HCT116 (cell line): ENCODE results near the gene MYRF. TPM values are rescaled to one million over a fixed set of nuclear protein-coding genes. Genes with fewer than 3 reads are reported as not detected.

Experiments used
- ATAC-seq: fragments of 200-7000 bp; cut with Tn5 transposase; 2 replicates; pipeline ENCODE4 v1.9.1; 2020; ENCODE audit warnings: mild to moderate bottlenecking, moderate library complexity
- BruUV-seq: library from RNA; stranded (reverse); fragments of 400-500 nt; replicated peaks from 2 replicates; lab custom pipeline; 2021; lab: Mats Ljungman, UMichigan
- CTCF ChIA-PET: fragments of 300-600 bp; sonication (Branson Sonifier 250); formaldehyde crosslinking; loops from one replicate; lab custom pipeline; 2021; ENCODE audit warnings: antibody characterized with exemption; lab: Charles Lee
- POLR2A ChIA-PET: fragments of 300-600, 350-600 bp; sonication (Branson Sonifier 250); formaldehyde crosslinking; loops from one replicate; lab custom pipeline; 2021; ENCODE audit warnings: antibody characterized with exemption; lab: Charles Lee
- RAD21 ChIA-PET, 2 experiments: fragments of 300-600 bp; sonication (Branson Sonifier 250); formaldehyde crosslinking; loops; one replicate each; lab custom pipeline; 2023; ENCODE audit warnings: low total read pairs in 2 of 2; ENCODE audit not compliant: uncharacterized antibody in 2 of 2, unreplicated experiment in 2 of 2, low non-redundant PET in 1 of 2; lab: Charles Lee
- DNase-seq: peaks from one replicate; pipeline ENCODE4 v3.0.0-alpha.2; 2010; ENCODE audit warnings: low read depth, low spot score
- H2AFZ ChIP-seq: fragments of 200-600 bp; shearing (Covaris generic), sonication (generic); 2 replicates; pipeline ENCODE4 v1.6.1; 2017; ENCODE audit warnings: low read depth, mixed run types, mixed read lengths, antibody characterized with exemption, low read length; ENCODE audit not compliant: poor library complexity, severe bottlenecking
- H3K27ac ChIP-seq: 2 replicates; pipeline ENCODE4 v1.5.1; 2012; ENCODE audit warnings: low read depth, low read length
- H3K27me3 ChIP-seq: fragments of 200-600 bp; sonication (generic); 2 replicates; pipeline ENCODE4 v1.6.1; 2016; ENCODE audit warnings: mixed run types, low read length, mixed read lengths; ENCODE audit not compliant: insufficient read depth
- H3K36me3 ChIP-seq, 2 experiments: fragments of 200-500 bp in 1 of 2; fragments of 200-600 bp in 1 of 2; sonication (Bioruptor generic) in 1 of 2; sonication (generic) in 1 of 2; 2 replicates each; pipeline versions ENCODE4 v1.5.1 to v1.6.1; 2014 to 2016; ENCODE audit warnings: low read length in 2 of 2, inconsistent platforms in 1 of 2, mixed read lengths in 1 of 2, mixed run types in 1 of 2; ENCODE audit not compliant: insufficient read depth in 2 of 2, control insufficient read depth in 1 of 2
- H3K4me1 ChIP-seq, 2 experiments: fragments of 200-600 bp in 1 of 2; sonication (generic) in 1 of 2; 2 replicates each; pipeline versions ENCODE4 v1.5.1 to v1.6.1; 2012 to 2017; ENCODE audit warnings: low read length in 2 of 2, inconsistent platforms in 1 of 2, mild to moderate bottlenecking in 1 of 2, mixed read lengths in 1 of 2, mixed run types in 1 of 2, moderate library complexity in 1 of 2; ENCODE audit not compliant: insufficient read depth in 2 of 2, control insufficient read depth in 1 of 2
- H3K4me2 ChIP-seq: fragments of 200-600 bp; sonication (generic); 2 replicates; pipeline ENCODE4 v1.6.1; 2017; ENCODE audit warnings: mixed run types, low read length, mixed read lengths
- H3K4me3 ChIP-seq, 2 experiments: fragments of 200-600 bp in 1 of 2; sonication (generic) in 1 of 2; replicated peaks in 1 of 2; 2 replicates each; pipeline ENCODE4 v1.5.1; 2011 to 2016; ENCODE audit warnings: low read length in 2 of 2, control low read depth in 1 of 2, low read depth in 1 of 2, mild to moderate bottlenecking in 1 of 2, mixed read lengths in 1 of 2, mixed run types in 1 of 2
- H3K79me2 ChIP-seq: fragments of 200-600 bp; sonication (generic); 2 replicates; pipeline ENCODE4 v1.6.1; 2017; ENCODE audit warnings: mild to moderate bottlenecking, mixed run types, low read length, moderate library complexity, mixed read lengths; ENCODE audit not compliant: insufficient read depth
- H3K9ac ChIP-seq: fragments of 200-600 bp; sonication (generic); 2 replicates; pipeline ENCODE4 v1.6.1; 2016; ENCODE audit warnings: low read length, mixed read lengths
- H3K9me2 ChIP-seq: fragments of 200-600 bp; sonication (generic), shearing (Covaris generic); 2 replicates; pipeline ENCODE4 v1.6.1; 2017; ENCODE audit warnings: mixed run types, mild to moderate bottlenecking, moderate library complexity; ENCODE audit not compliant: insufficient read depth
- H3K9me3 ChIP-seq, 2 experiments: fragments of 200-500 bp in 1 of 2; fragments of 200-600 bp in 1 of 2; sonication (Bioruptor generic) in 1 of 2; sonication (generic) in 1 of 2; 2 replicates each; pipeline ENCODE4 v1.6.1; 2014 to 2017; ENCODE audit warnings: low read length in 2 of 2, mixed read lengths in 2 of 2, inconsistent platforms in 1 of 2, low read depth in 1 of 2, mild to moderate bottlenecking in 1 of 2, mixed run types in 1 of 2, moderate library complexity in 1 of 2; ENCODE audit not compliant: control insufficient read depth in 1 of 2, insufficient read depth in 1 of 2
- H4K20me1 ChIP-seq: fragments of 200-600 bp; sonication (generic), shearing (Covaris generic); 2 replicates; pipeline ENCODE4 v1.6.1; 2017; ENCODE audit warnings: mixed run types, mild to moderate bottlenecking, moderate library complexity; ENCODE audit not compliant: insufficient read depth
- EGR1 ChIP-seq: IDR thresholded peaks from 2 replicates; pipeline ENCODE4 v1.6.1; 2012; ENCODE audit warnings: low read depth
- ELF1 ChIP-seq: IDR thresholded peaks from 2 replicates; pipeline ENCODE4 v1.6.1; 2012; ENCODE audit warnings: low read depth, borderline replicate concordance
- EZH2 ChIP-seq: fragments of 200-600 bp; sonication (generic); IDR thresholded peaks from 2 replicates; pipeline ENCODE4 v1.6.1; 2017; ENCODE audit warnings: antibody characterized with exemption, mixed run types
- EZH2phosphoT487 ChIP-seq: fragments of 200-600 bp; IDR thresholded peaks from 2 replicates; pipeline ENCODE4 v1.6.1; 2018; ENCODE audit warnings: antibody characterized with exemption, borderline replicate concordance
- JUND ChIP-seq: IDR thresholded peaks from 2 replicates; pipeline ENCODE4 v1.6.1; 2012
- POLR2A ChIP-seq: IDR thresholded peaks from 2 replicates; pipeline ENCODE4 v1.7.0; 2011; ENCODE audit warnings: borderline replicate concordance; ENCODE audit not compliant: insufficient read depth, insufficient read length; ENCODE audit errors: extremely low read depth
- SIN3A ChIP-seq: IDR thresholded peaks from 2 replicates; pipeline ENCODE4 v1.6.1; 2012; ENCODE audit warnings: low read depth
- SRF ChIP-seq: IDR thresholded peaks from 2 replicates; pipeline ENCODE4 v1.6.1; 2012; ENCODE audit warnings: low read depth
- YY1 ChIP-seq: IDR thresholded peaks from 2 replicates; pipeline ENCODE4 v1.6.1; 2011; ENCODE audit warnings: low read length, low read depth, moderate library complexity, mild to moderate bottlenecking; ENCODE audit not compliant: insufficient replicate concordance; ENCODE audit errors: extremely low read depth
- intact Hi-C: fragments of 100-400 bp; cut with micrococcal nuclease; formaldehyde crosslinking; loops from 2 replicates; pipeline ENCODE4 v1.10.0; 2022
- total RNA-seq: library from RNA; stranded (reverse); gene quantifications from one replicate; pipeline ENCODE4 v1.2.1, GENCODE V29; 2021; ENCODE audit not compliant: unreplicated experiment
- TF ChIP-seq, protein P1 (sequence below): IDR thresholded peaks from 2 replicates; pipeline ENCODE4 v1.6.1; 2012; ENCODE audit warnings: low read depth
- TF ChIP-seq, protein P2 (sequence below): IDR thresholded peaks from 2 replicates; pipeline ENCODE4 v1.6.1; 2012
- TF ChIP-seq, protein P3 (sequence below): IDR thresholded peaks from 2 replicates; pipeline ENCODE4 v1.6.1; 2012

MYRF gene
- total RNA-seq, 1 experiment from 2014 or later, result 52.3 TPM

DNA sequence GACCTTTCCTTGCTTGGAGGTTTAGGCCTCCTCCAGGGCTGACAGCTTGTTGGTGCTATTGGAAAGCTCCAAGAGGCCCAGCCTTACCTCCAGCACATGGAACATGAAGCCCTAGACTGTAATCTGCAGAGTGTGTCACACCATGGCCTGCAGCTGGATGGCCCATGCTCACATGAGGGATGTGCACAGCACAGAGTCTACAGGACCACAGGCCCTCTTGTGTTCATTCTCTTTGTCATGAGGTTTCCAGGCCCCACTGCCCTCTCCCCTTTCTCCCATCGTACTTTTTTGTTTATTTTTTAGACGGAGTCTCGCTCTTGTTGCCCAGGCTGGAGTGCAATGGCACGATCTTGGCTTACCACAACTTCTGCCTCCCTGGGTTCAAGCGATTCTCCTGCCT lies 54.3 kb downstream of the MYRF start:
- H3K36me3 ChIP-seq, result peaks cover 5 to 27% of the 10 kb centered on the region in 2 experiments
- no peak overlapping the region for H3K27ac ChIP-seq
- H3K9me2 ChIP-seq, result no peaks in the 10 kb centered on the region
- no TSS peak for BruUV-seq
- H3K4me1 ChIP-seq, result peaks cover 0 to under 1% of the 10 kb centered on the region in 2 experiments; a peak in 1 of 4 replicates
- H3K9ac ChIP-seq, result no peak overlapping the region
- DNase-seq (no peak), ATAC-seq (no peak)
- no peak overlapping the region for H3K4me3 ChIP-seq
- H3K9me3 ChIP-seq, result no peaks in the 10 kb centered on the region
- H3K4me2 ChIP-seq, result no peak overlapping the region
- no peak overlapping the region for H2AFZ ChIP-seq
- intact Hi-C loops, result no loop called here
- RAD21 ChIA-PET, result no interaction called here
- TF ChIP-seq SIN3A (no peak), YY1 (no peak), ELF1 (no peak)
- H4K20me1 ChIP-seq, result no peaks in the 10 kb centered on the region
- POLR2A ChIA-PET, result interaction anchor here (2.6 kb wide), 1 partner anchor 9 kb away, joined by 15 read pairs; the partner anchor contains the start of gene FADS1
- H3K79me2 ChIP-seq, result no peaks in the 10 kb centered on the region
- CTCF ChIA-PET, result interaction anchor here (1.5 kb wide), 2 partner anchors 9 kb away, joined by 6 to 11 read pairs; no protein-coding TSS in a partner anchor
- no peaks in the 10 kb centered on the region for H3K27me3 ChIP-seq

DNA sequence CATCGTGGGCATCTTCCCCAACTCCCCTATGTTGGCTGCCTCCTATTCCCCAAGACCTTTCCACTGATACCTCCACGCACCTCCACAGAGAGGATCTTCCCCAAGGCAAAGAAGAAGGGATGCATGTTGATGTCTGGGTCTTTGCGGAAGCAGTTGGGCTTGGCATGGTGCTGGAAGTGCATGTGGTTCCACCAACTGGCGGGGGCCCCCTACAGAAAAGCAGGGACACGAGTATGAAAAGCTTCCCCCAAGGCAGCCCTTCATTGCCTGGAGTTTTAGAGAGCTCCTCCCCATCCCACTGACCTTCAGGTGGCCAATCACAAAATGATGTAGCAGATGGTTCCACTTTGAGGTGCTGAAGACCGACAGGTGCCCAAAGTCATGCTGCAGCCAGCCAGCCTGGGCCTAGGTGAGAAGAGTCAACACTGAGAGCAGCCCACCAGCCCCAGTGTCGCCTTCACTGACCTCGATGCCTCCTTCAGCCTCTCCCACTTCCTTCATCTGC lies 58.3 kb downstream of the MYRF start:
- CTCF ChIA-PET, result no interaction called here
- no peak overlapping the region for H3K4me2 ChIP-seq
- H4K20me1 ChIP-seq, result no peaks in the 10 kb centered on the region
- H3K9ac ChIP-seq, result no peak overlapping the region
- H3K9me3 ChIP-seq, result no peaks in the 10 kb centered on the region
- no TSS peak for BruUV-seq
- no peaks in the 10 kb centered on the region for H3K27me3 ChIP-seq
- POLR2A ChIA-PET, result no interaction called here
- no peak overlapping the region for H2AFZ ChIP-seq
- no peak for ATAC-seq
- H3K4me1 ChIP-seq, result peaks cover 4 to 16% of the 10 kb centered on the region in 2 experiments; a peak in 3 of 4 replicates
- RAD21 ChIA-PET, result no interaction called here
- intact Hi-C loops, result no loop called here
- H3K9me2 ChIP-seq, result no peaks in the 10 kb centered on the region
- H3K36me3 ChIP-seq, result peaks cover 5 to 23% of the 10 kb centered on the region in 2 experiments; a peak in 3 of 4 replicates
- TF ChIP-seq YY1, result no peak
- no peak for TF ChIP-seq SIN3A
- TF ChIP-seq ELF1, result no peak
- no peak for TF ChIP-seq EGR1
- no peak for TF ChIP-seq JUND
- TF ChIP-seq, protein P1, sequence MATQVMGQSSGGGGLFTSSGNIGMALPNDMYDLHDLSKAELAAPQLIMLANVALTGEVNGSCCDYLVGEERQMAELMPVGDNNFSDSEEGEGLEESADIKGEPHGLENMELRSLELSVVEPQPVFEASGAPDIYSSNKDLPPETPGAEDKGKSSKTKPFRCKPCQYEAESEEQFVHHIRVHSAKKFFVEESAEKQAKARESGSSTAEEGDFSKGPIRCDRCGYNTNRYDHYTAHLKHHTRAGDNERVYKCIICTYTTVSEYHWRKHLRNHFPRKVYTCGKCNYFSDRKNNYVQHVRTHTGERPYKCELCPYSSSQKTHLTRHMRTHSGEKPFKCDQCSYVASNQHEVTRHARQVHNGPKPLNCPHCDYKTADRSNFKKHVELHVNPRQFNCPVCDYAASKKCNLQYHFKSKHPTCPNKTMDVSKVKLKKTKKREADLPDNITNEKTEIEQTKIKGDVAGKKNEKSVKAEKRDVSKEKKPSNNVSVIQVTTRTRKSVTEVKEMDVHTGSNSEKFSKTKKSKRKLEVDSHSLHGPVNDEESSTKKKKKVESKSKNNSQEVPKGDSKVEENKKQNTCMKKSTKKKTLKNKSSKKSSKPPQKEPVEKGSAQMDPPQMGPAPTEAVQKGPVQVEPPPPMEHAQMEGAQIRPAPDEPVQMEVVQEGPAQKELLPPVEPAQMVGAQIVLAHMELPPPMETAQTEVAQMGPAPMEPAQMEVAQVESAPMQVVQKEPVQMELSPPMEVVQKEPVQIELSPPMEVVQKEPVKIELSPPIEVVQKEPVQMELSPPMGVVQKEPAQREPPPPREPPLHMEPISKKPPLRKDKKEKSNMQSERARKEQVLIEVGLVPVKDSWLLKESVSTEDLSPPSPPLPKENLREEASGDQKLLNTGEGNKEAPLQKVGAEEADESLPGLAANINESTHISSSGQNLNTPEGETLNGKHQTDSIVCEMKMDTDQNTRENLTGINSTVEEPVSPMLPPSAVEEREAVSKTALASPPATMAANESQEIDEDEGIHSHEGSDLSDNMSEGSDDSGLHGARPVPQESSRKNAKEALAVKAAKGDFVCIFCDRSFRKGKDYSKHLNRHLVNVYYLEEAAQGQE, result no peak
- TF ChIP-seq, protein P2, sequence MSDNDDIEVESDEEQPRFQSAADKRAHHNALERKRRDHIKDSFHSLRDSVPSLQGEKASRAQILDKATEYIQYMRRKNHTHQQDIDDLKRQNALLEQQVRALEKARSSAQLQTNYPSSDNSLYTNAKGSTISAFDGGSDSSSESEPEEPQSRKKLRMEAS, result no peak
- TF ChIP-seq, protein P3, sequence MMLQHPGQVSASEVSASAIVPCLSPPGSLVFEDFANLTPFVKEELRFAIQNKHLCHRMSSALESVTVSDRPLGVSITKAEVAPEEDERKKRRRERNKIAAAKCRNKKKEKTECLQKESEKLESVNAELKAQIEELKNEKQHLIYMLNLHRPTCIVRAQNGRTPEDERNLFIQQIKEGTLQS, result no peak
- no peak for TF ChIP-seq SRF
- no peak for TF ChIP-seq EZH2phosphoT487
- no peak for TF ChIP-seq POLR2A
- no peak for TF ChIP-seq EZH2
- peaks cover 4% of the 10 kb centered on the region; the same call in 1 of the 2 replicates for H3K79me2 ChIP-seq
- no peak overlapping the region for H3K4me3 ChIP-seq
- H3K27ac ChIP-seq, result no peak overlapping the region
- no peak for DNase-seq
